HEK293T (cell line): ENCODE data around the gene SLC6A5.

ENCODE experiments used
- CTCF ChIA-PET: fragments of 350-600 bp; formaldehyde crosslinking; extraction: SDS; loops from one replicate; lab custom pipeline; 2021; ENCODE audit warnings: antibody characterized with exemption, inconsistent platforms; lab: Yijun Ruan, JAX
- POLR2A ChIA-PET: fragments of 350-600 bp; formaldehyde crosslinking; extraction: SDS; loops from one replicate; lab custom pipeline; 2020; ENCODE audit warnings: antibody characterized with exemption, inconsistent platforms; lab: Yijun Ruan, JAX
- DNase-seq: peaks from one replicate; pipeline ENCODE4 v3.0.0; 2012; ENCODE audit warnings: mixed read lengths; ENCODE audit errors: extremely low spot score
- ARNT ChIP-seq: fragments of 450-650 bp; IDR thresholded peaks from 2 replicates; pipeline ENCODE4 v1.6.1; 2017; ENCODE audit warnings: mild to moderate bottlenecking
- BHLHE40 ChIP-seq: fragments of 450-650 bp; IDR thresholded peaks from 2 replicates; pipeline ENCODE4 v1.6.1; 2016; ENCODE audit warnings: mild to moderate bottlenecking, moderate library complexity, borderline replicate concordance
- CTBP1 ChIP-seq: fragments of 450-650 bp; IDR thresholded peaks from 2 replicates; pipeline ENCODE4 v1.6.1; 2016; ENCODE audit warnings: borderline replicate concordance
- ELF4 ChIP-seq: fragments of 450-650 bp; IDR thresholded peaks from 2 replicates; pipeline ENCODE4 v1.6.1; 2017; ENCODE audit warnings: antibody characterized with exemption
- FOXA1 ChIP-seq: fragments of 450-650 bp; IDR thresholded peaks from 2 replicates; pipeline ENCODE4 v1.6.1; 2016; ENCODE audit warnings: mild to moderate bottlenecking
- FOXK2 ChIP-seq: fragments of 450-650 bp; IDR thresholded peaks from 2 replicates; pipeline ENCODE4 v1.6.1; 2016; ENCODE audit warnings: mild to moderate bottlenecking
- FOXM1 ChIP-seq: fragments of 450-650 bp; IDR thresholded peaks from 2 replicates; pipeline ENCODE4 v1.6.1; 2017; ENCODE audit warnings: mild to moderate bottlenecking, borderline replicate concordance
- HDGF ChIP-seq: fragments of 450-650 bp; IDR thresholded peaks from 2 replicates; pipeline ENCODE4 v1.6.1; 2017; ENCODE audit warnings: antibody characterized with exemption, borderline replicate concordance
- L3MBTL2 ChIP-seq: fragments of 450-650 bp; conservative IDR thresholded peaks from 2 replicates; pipeline ENCODE4 v1.6.1; 2016; ENCODE audit warnings: mild to moderate bottlenecking
- LEF1 ChIP-seq: fragments of 450-650 bp; IDR thresholded peaks from 2 replicates; pipeline ENCODE4 v1.6.1; 2017; ENCODE audit warnings: mild to moderate bottlenecking, borderline replicate concordance
- NFRKB ChIP-seq: fragments of 450-650 bp; IDR thresholded peaks from 2 replicates; pipeline ENCODE4 v1.6.1; 2016; ENCODE audit warnings: mild to moderate bottlenecking, moderate library complexity
- SP1 ChIP-seq: fragments of 450-650 bp; IDR thresholded peaks from 2 replicates; pipeline ENCODE4 v1.6.1; 2017
- SUZ12 ChIP-seq: fragments of 450-650 bp; IDR thresholded peaks from 2 replicates; pipeline ENCODE4 v1.6.1; 2016; ENCODE audit warnings: mild to moderate bottlenecking
- TARDBP ChIP-seq: fragments of 450-650 bp; IDR thresholded peaks from 2 replicates; pipeline ENCODE4 v1.6.1; 2016
- ZNF384 ChIP-seq: fragments of 450-650 bp; IDR thresholded peaks from 2 replicates; pipeline ENCODE4 v1.6.1; 2016
- TF ChIP-seq, protein P1 (sequence below): fragments of 450-650 bp; IDR thresholded peaks from 2 replicates; pipeline ENCODE4 v1.6.1; 2016

SLC6A5 gene

DNA sequence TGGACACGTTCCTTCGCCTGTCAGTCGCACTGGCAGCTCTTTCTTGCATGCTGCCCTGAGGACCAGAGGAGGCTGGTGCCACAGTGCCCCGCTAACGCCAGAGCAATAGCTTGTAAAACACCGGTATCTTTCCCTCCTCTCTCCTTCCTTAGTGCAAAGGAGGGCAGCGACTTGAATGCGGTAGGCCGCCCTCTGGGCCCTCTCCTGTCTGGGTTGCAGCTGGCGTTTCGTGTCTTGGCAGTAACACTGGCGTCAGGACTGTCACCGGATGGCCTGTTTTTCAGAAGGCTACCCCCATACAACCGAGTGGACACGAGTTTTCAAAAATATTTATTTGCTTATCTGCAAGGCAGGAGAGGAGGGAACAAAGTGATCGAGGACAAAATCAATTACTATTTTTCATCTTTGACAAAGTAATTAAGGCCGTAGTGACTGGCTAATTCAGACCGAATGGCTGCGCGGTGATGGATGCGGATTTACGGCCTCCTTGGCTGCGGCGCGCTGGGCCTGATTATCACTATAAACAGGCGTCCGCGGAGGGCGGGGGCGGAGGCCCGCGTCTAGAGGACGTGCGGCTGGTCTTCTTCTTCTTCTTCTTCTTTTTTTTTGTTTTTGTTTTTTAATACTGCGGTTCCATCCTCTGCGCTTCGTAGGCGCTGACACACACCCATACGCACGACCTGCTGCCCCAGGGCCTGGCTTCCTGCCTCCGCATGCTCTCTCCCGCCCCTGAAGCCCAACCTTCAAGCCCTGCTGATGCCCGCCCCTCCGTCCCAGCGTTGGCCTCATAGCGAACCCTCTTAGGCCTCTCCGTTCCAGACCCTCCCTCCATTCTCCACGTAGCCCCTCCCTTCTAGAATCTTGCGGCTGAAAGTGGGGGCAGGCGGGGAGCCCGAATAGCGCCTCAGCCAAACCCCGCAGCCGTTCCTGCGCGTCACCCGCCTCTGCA lies 2.9 kb upstream of the SLC6A5 start:
- TF ChIP-seq SP1 (no peak), FOXM1 (no peak), BHLHE40 (no peak), SUZ12 (no peak), HDGF (no peak), ZNF384 (no peak), ARNT (no peak), L3MBTL2 (no peak), NFRKB (no peak), FOXK2 (no peak), FOXA1 (no peak)
- DNase-seq, result no peak
- CTCF ChIA-PET, result no interaction called here
- POLR2A ChIA-PET, result no interaction called here

DNA sequence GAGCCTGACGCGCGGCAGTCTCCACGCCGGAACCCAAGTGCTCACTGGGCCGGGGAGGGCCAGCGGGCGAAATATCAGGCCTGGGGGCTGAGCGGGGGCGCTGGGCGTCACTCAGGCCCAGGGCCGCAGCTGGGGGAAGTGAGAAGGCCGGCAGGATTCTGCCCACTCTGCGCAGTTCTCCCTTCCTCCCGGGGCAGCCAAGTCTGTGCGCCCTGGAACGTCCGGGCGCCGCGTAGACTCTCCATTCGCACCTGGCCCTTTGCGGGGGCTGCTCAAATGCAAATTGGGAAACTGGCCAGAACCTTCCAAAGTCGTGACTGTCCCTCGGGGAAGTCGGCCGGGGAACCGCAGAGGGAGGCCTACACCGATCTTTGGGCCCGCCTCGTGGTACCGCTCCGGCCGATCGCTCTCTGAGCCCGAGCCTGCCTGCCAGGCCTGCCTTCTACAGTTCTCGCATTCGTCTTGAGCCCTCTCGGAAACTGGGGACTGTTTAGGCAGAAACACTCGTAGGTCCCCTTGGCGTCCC lies 2.2 kb upstream of the SLC6A5 start:
- POLR2A ChIA-PET, result no interaction called here
- CTCF ChIA-PET, result no interaction called here
- TF ChIP-seq L3MBTL2 (no peak), BHLHE40 (no peak), FOXK2 (no peak), CTBP1 (no peak), TARDBP (no peak), SUZ12 (no peak), HDGF (no peak), ELF4 (no peak), FOXM1 (no peak), ZNF384 (no peak), NFRKB (no peak), FOXA1 (no peak), SP1 (no peak), LEF1 (no peak), ARNT (no peak)
- TF ChIP-seq, protein P1, sequence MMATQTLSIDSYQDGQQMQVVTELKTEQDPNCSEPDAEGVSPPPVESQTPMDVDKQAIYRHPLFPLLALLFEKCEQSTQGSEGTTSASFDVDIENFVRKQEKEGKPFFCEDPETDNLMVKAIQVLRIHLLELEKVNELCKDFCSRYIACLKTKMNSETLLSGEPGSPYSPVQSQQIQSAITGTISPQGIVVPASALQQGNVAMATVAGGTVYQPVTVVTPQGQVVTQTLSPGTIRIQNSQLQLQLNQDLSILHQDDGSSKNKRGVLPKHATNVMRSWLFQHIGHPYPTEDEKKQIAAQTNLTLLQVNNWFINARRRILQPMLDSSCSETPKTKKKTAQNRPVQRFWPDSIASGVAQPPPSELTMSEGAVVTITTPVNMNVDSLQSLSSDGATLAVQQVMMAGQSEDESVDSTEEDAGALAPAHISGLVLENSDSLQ, result no peak
- no peak for DNase-seq

DNA sequence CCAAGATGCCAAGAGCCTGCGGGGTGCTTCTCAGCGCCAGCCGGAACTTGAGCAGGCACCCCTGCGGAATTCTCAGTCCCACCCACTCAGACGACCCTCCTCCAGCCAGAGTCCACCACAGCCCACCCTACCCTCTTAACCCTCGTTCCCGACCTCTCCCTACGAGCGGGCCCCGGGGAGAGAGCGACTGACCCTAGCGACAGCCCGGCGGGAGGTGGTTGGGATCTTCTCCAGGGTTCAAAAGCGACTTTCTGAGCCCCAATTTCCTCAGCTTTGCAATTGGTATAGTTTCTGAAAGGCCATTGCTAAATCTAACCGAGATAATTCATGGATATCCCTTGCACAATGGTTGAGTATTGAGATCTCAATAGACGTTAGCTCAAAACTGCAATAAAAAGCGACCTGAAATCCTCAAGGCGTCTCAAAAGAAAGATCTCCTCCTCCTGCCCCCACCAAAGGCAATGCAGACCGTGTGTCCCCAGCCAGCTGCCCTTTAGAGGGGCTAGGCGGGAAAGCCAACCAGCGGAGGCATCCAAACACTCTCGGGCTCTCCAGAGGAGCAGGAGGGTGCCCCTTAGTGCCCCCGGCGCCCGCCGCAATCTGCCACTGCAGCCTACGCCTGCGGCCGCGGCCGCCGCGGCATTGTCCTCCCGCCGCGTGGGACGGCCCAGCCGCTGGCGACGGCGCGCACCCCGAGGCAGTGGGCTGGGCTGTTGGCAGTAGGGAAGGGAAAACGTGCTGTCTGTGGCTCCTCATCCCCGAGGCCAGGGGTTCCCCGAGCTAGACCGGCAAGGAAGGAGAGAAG lies 1.5 kb upstream of the SLC6A5 start:
- CTCF ChIA-PET, result no interaction called here
- DNase-seq, result no peak
- TF ChIP-seq FOXA1, result no peak
- no peak for TF ChIP-seq ZNF384
- TF ChIP-seq NFRKB, result no peak
- TF ChIP-seq CTBP1, result no peak
- POLR2A ChIA-PET, result no interaction called here

DNA sequence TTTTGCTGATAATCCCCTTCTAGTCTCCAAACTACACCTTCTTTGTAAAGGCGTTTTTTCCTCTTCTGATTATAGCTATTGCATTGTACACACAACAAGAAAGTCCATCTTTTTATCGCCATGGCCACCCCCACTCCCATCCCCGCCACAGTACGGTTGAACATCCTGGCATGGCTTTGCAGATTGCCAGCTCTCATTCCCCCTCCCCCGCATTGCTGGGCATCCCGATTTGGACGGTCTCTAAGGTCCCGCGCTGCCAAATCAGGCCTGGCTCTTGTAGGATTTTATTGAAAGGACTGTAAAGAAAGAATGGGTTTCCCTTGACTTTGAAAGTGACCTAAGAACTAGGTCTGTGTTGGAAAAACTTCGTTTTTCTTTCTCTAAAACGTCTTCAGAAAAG lies 916 bp upstream of the SLC6A5 start:
- CTCF ChIA-PET, result no interaction called here

DNA sequence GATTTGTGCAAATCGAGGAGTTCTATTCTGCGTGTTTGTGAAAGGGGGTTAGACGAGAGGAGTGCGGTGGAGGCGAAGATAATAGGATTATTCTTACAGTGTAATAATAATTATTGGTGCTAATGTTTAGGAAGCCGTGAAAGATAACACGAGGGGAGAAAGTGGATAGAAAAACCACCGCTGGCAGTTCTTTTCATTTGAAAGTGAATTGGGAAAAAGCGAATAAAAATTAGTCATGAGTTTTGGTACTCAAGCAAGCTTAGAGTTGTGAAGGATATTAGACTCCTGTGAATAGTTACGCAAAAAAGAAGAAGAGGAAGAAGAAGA lies 575 bp downstream of the SLC6A5 start:
- POLR2A ChIA-PET, result no interaction called here

More for the DNA sequence above, 916 bp upstream of the SLC6A5 start:
- no peak for TF ChIP-seq FOXM1
- TF ChIP-seq NFRKB, result no peak
- DNase-seq, result no peak
- POLR2A ChIA-PET, result no interaction called here

DNA sequence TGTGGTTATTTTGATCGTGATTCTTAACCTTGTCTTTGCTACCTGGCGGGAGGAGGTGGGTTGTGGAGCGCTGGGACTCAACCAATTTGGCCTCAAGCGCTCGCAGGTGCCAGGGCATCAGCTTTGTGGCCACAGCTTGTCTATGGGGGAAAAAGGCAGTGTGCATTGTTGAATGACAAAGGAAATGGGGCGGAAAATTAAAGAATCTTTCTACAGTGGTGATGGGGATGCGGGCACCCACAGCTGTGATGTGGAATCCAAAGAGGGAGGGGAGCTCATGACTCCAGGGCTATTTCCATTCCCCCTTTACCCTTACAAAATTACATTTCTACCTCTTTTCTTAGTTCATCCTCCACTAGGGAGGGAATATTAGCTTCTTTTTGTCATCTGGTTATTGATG lies 1.1 kb downstream of the SLC6A5 start:
- no peak for DNase-seq
- ChIA-PET POLR2A (no interaction called here), CTCF (interaction anchor here (2.6 kb wide), 1 partner anchor 9 kb away, joined by 10 read pairs; no protein-coding TSS in a partner anchor)

More for the DNA sequence above, 575 bp downstream of the SLC6A5 start:
- CTCF ChIA-PET, result interaction anchor here (2.6 kb wide), 1 partner anchor 10 kb away, joined by 10 read pairs; no protein-coding TSS in a partner anchor
- DNase-seq, result no peak
- TF ChIP-seq FOXA1, result no peak
- TF ChIP-seq NFRKB, result no peak
- TF ChIP-seq ZNF384, result no peak
- TF ChIP-seq HDGF, result no peak
- no peak for TF ChIP-seq CTBP1
- TF ChIP-seq ELF4, result no peak
- no peak for TF ChIP-seq ARNT
- no peak for TF ChIP-seq SP1
- no peak for TF ChIP-seq SUZ12
- TF ChIP-seq TARDBP, result no peak
- TF ChIP-seq FOXK2, result no peak
- TF ChIP-seq LEF1, result no peak

More for the DNA sequence above, 1.1 kb downstream of the SLC6A5 start:
- TF ChIP-seq BHLHE40 (no peak), ARNT (no peak), HDGF (no peak), LEF1 (no peak), NFRKB (no peak), L3MBTL2 (no peak), FOXK2 (no peak)
